HG03439 (cell line): ENCODE results near the gene HIPK2.

Experiments
- ATAC-seq: cut with Tn5 transposase; IDR thresholded peaks from one replicate; pipeline ENCODE4 v1.9.1; 2021; ENCODE audit warnings: mild to moderate bottlenecking, moderate library complexity; ENCODE audit not compliant: unreplicated experiment

The HIPK2 gene

DNA sequence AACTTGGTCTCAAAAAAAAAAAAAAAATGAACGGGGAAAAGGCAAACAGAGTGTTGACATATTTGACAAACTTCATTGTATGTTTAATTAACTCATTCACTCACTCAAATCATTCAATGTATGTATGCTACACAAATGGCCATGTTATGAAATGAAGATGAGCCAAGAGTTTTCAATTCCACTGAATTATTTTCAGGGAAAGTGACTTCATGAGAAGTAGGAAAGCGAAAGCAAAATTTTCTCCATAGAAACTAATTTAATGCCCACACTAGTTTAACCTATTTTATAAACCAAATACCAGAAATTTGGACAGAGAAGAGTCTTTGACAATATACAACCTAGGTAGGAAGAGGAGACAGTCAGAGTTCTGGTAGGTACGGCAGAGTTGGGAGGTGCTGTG lies 119.5 kb downstream of the HIPK2 start:
- ATAC-seq: no peak

DNA sequence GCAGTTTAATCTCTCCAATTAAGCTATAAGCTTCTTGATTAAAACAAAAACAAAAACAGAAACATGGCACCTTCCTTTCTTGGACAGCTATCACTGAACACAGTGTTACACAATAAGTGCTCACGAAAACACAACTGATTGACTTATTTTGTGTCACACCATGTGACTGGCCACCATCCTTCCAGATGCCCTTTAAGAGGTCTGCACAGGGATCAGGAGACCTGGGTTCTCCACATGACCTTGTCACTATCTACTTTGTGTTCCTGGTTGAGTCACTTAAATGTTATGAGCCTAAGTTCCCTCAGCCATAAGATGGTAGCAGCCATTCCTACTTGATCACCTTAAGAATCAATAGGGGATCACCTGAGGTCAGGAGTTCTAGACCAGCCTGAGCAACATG lies 120.1 kb downstream of the HIPK2 start:
- no peak for ATAC-seq

DNA sequence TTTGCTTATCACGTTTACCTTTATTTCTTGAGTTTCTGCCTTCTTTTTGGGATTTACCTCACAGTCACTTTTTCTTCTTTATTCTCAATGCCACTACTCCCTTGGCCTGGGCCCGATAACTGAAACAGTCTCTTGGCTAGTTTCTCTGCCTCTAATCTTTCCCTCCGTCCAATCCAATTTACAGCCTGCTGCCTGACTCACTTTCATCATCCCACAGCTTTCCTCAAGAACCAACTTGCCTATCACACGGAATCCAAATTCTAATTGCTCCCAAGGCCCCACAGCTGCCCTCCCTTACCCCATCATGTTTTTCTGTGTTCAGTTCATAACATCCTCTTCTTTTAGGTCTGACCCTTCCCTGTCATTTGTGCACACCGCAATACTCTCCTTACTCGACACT lies 121.4 kb downstream of the HIPK2 start:
- no peak for ATAC-seq

DNA sequence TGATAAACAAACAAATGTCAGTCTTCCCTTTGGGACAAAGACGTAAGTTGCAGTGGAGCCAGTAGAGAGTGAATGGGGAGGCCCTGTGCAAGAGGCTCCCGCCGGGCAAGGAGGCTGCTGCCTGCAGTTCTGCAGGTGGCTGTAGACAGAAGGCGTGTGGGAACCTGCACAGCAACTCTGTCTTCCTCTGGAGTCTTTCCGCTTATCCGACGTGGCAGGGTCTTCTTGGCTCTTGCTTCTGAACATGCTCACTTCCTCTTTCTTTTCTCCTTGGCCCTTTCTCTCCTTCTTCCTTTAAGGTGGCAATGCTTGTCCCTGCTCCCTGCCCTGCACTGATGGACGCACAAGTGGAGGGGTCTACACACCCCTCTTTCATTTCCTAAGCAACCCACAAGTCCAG lies 122.5 kb downstream of the HIPK2 start:
- no peak for ATAC-seq

DNA sequence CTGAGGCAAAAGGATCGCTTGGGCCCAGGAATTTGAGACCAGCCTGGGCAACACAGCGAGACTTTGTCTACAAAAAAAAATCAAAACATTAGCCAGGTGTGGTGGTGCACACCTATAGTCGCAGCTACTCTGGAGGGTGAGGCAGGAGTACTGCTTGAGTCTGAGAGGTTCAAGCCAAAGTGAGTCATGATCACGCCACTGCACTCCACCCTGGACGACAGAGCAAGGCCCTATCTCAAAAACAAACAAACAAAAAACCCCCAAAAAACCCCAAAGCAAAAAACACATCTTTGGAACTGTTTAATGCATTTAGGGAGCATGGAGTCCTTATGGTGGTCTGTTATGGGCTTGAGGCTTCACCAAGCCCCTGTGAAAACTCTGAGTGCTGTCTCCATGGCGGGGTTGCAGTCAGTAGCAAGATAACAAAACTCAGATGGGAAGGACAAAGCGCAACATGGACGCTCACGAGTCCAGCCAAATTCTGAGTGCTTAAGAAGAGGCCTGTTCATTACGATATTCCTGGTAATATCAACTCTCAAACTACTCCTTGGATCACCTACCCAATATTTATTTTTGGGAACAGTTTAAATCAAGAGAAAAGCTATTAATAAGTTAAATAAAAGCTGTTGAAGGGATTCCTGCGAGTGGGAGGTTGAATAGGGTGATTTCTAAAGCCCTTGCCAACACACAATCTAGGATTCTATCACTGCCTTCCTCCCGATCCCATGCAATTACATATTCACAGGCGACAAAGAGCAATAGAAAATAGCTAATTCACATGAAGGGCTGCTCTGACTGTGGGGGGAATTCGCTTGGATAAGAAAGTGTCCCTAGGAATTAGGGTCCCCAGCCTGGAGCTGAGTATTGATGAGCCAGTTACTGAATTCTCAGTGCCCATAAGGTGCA lies 123.3 kb downstream of the HIPK2 start:
- no peak for ATAC-seq

DNA sequence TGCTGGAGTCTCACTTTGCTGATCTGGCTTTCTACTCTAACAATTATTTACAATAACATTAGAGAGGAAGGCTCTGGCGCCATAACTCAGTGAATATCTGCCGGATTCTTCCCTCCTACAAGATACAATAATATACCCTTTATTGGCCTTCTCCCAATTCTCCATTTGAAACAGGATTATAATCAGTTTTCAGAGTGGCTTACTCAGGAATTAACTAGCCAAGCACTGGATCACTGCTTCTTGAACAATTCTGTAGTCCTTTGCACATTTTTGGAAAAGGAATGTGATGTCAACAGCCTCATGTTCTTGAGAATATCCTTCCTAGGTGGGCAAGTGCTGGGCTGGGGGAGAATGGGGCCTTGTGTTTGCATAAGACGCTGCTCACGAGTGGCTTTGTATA lies 125.9 kb downstream of the HIPK2 start:
- no peak for ATAC-seq

DNA sequence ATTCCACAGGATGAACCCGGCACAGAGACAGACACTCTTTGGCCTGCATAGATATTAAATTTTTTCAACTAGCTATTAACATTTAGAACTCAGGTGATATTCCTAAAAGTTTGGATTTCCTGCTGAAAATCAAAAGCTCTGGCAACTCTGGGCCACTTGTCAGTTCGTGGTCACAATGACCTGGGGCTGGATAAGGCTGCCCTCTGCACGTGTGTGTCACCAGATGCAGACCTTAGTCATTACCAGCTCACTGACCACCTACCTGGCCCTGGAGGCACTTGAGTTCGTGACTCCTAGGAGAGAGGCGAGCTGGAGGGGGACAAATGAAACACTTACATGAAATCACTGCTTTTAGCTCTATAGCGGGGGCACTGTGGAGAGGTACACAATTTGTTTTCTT lies 126.5 kb downstream of the HIPK2 start:
- no peak for ATAC-seq

DNA sequence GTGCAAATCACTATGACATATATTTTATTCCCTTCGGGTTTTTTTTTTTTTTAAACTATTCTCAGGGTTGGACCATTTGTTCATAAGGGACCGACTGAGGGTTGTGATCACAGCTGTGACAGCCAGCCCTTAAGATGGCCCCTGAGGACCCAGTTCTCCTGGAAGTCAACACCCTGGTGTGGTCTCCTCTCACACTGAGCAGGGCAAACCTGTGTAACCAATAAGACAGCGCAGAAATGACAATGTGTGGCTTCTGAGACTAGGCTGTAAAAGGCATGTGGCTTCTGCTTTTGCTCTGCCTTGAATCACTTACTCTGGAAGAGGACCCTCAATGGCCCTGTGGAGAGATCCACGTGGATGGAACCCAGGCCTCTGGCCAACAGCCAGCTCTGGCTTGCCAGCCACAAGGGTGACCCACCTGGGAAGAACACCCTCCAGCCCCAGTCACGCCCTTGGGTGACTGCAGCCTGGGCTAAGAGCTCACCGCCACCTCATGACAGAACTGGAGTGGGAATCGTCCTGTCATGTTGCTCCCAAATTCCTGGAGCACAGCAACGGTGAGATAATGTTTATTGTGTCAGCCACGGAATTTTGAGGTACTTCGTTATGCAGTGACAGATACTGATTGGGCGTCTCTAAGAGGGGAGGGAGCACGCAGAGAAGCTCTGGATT lies 127.2 kb downstream of the HIPK2 start:
- no peak for ATAC-seq

DNA sequence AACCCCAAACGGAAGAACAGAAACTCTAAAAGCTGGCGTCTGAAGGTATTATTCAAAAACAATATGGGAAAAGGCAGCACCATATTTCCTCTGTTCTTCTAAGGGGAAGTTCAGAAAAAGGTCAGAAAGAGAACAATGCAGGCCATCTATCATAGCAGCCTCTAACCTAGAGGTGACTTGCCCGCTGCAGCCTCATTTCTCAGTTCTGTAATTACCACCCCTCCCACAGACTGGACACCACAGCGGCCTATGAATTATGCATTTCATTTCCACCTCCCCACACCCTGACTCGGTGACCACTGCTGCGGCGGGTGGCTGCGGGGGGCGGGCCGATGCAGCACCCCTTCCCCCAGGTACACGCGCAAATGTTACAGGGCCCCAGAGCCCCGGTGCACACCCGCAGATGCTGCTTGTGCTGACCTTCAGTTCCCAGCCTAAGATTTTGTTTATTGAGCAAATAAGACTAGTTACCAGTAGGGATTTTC lies 128.8 kb downstream of the HIPK2 start:
- peak; percentile 89 for ATAC-seq

DNA sequence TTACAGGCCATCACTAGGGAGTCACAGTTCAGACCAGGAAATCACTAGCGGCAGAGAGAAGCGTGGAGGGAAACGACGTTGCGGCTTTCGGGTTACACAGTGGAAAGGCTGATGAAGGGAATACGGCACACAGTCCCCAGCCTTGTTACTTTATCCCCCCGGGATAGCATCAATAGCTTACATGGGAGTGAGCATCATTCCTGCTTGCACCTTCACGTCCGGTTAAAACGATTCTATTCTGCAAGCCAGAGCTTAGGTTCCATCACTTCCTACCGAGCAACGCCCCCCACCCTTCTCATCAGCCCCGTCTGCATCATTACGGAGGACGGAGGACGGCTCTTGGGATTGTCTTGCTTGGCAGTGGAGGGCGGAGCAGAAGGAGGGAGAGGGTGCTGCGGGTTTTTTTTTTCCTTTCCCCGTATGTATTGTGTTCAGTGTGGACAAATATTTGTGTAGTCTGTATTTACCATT lies 129.4 kb downstream of the HIPK2 start:
- no peak for ATAC-seq

DNA sequence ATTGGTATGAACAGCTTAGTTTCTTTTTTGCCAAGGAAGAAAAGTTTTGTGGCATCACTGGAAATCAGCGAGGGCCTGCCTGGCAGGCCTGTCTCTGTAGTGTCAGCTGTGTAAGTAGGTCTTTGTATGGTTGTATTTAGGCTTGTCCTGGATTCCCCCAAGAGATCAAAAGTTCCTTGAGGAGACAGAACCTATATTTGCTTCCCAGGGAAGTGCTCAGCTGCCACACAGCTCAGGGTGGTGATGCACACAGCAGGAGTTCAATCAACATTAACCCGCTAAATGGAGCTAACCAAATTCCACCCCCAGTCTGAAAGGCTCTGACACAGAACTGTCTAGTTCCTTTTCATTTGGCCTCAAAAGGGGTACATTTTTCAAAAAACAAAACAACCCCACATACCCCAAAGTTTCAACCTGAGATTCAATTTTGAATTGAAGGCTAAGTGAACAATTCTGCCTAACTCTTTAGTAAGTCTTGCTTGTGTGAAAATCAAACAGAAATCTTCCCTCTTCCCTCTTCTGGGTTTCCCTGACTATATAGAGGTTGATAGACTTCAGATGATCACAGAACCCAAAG lies 129.9 kb downstream of the HIPK2 start:
- no peak for ATAC-seq

DNA sequence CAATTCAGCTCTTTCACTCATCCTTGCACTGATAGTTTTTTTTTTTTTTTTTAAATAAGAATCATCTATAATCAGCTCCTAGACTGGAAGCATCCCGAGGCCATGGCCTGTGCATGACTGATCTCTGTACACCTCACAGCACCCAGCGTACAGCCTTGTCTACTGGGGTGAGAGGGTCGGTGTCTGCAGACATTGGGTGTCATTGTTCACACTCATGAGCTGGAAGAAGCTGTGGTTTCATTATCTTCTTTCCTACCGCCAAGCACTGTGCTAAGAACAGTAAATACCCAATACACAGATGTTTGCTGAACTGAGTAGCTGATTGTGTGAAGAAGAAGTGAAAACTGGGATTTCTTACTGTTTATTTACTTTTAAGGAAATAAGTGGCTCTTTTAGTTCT lies 130.7 kb downstream of the HIPK2 start:
- no peak for ATAC-seq

DNA sequence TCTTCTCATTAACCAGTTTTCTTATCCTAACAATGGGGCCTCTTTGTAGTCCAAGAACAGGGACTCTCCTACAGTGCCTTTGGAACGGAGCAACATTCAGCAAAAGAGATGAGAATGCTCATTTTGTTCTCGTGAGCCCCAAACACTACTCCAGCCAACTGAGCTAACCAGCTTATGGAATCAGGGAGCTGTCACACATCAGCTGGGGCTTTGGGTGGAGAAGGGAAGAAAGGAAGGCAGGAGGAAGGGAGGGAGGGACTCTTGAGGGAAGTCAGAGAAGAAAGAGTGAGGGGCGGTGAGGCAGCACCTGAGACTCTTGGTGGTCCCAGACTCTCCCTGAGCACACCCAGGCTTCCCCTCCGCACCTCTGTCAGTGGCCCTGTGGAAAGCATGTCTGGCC lies 131.2 kb downstream of the HIPK2 start:
- ATAC-seq: no peak

DNA sequence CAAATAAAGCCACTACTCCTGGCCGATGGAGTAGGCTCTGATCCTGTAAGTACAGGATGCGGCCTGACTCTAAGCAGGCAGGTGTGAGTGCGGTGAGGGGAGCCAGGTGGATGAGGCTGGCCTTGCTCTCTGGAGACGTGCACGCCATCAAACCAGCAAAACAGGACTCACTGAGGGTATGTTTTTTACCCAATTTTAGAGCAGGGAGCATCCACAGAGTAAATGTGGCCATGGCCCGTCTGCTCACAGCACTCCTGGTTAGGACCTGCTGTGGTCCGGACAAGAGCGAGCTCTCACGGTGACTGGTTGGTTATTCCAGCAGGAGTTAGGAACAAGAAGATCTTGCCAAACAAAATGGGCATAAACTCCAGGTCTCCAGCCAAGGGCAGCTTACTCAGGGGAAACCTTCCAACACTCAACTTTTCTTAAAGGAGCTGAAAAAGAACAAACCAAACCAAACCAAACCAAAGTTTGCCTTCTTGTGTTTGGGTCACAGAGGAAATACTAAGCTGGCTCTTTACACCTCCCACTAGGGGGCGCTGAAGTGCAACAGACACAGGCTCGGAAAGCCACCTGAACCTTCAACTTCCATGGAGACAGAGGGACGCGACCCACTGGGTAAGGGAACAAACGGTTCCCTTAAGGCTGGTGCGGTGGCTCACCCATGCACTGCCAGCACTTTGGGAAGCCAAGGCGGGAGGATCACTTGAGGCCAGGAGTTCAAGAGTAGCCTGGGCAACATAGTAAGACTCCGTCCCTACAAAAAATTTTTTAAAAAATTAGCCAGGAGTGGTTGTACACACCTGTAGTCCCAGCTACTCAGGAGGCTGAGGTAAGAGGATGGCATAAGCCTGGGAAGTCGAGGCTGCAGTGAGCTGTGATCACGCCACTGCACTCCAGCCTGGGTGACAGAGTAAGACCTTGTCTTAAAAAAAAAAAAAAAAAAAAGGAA lies 131.9 kb downstream of the HIPK2 start:
- ATAC-seq: no peak

DNA sequence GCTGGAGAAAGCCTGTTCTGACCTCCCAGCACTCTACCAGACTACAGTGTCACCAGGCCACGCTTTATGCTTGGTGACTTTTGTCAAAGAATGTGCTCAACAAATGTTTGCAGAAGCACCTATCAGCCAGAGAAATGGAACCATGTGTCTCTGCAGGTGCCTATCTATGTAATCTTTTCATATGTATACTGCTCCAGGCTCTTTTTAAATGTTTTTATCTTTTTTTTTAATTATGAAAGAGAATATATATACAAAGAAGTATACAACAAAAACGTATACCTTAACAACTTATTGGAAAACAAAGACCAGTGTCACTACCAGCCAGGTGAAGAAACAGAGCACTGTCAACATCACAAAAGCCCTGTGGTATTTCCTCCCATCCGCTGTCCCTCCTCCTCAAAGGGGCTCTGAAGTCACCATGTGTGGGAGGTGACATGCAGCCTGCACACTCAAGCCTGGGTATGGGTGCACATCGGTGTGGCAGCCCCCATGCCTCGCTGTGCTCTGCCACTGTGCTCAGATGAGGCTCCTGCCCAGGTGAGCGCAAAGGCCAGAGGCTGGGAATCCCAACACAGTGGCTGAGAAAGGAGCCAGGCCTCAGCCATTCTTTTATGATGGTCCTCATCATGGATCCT lies 133.7 kb downstream of the HIPK2 start:
- no peak for ATAC-seq

DNA sequence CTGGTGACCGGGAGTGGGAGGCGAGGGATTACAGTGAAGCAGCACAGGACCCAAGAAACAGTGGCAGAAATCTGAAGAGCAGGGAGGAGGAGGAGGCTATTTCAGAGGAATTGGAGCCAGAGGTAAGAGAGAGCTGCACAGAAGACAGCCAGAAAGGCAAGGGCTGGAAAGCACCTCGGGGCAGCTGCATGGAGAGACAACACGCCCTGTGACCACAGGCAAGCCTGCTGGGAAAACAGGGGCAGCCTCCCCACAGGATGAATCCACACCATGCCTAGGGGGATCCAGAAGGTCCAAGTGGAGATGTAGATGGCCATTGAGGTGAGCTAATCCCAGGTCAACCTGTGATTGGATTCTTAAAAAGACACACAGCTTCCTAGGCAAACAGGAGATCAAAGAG lies 135.5 kb downstream of the HIPK2 start:
- no peak for ATAC-seq

DNA sequence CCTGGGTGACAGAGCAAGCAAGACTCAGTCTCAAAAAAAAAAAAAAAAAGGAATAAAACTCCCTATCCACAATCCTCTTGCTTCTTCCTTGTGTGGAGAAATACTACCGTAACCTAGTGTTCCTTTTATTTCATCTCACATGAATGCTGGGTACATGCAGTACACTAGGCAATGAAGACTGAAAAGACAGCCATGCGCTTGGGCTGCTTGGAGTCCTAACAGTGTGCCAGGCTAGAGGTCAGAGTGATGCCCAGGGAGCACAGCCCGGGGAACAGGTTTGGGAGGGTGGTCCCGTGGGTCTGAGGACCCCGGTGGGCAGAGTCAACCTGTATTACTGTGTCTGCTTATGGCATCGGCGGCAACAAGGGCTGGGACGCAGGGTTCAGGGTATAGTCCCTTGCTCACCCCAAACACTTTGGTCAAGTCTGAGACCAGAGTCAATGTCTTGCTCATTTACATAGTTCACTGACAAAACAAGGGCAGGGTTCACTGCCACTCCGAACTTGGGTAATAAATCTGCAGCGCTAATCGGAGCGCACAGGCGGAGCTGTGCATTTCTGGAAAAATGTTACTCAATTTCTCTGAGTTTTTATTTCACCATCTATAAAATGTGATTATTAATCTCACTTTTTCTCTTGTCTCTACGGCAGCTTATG lies 136.3 kb downstream of the HIPK2 start:
- ATAC-seq: no peak

DNA sequence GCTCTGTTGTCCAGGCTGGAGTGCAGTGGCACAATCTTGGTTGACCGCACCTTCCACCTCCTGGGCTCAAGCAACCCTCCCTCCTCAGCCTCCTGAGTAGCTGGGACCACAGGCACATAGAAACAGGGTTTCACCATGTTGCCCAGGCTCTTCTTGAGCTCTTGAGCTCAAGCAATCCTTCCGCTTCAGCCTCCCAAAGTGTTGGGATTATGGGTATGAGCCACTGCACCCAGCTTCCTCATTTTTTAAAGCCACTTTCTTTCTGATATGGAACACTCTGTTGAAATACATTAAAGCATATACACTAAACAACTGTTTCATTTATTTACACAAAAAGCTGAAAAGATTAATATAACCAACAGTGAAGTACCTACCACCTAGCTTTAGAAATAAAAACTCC lies 137.1 kb downstream of the HIPK2 start:
- ATAC-seq: no peak

DNA sequence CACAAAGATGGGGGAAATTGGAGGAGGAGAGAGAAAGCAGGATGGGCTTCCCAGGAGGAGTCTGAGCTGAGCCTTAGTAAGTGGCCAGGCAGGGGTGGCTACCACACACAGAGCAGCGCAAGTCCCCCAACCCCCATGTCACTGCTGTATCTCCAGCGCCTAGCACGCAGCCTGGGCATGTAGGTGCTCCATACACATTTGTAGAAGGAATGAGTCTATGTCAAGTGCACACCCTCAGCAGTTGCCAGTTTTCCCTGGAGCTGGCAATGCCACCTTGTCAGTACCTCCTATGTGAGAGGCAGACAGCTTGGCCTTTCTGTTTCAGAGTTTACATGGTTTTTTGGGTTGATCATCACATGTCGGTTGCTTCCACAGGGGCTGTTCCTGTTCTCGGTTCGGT lies 138.2 kb downstream of the HIPK2 start:
- ATAC-seq: no peak
